ENCODE measurements around the gene WDR48. TPM values are rescaled to one million over a fixed set of nuclear protein-coding genes. Genes with fewer than 3 reads are reported as not detected.

Gene WDR48
- total and polyA plus RNA-seq, 2 experiments from 2014 or later: 27.2 to 54.3 TPM

DNA sequence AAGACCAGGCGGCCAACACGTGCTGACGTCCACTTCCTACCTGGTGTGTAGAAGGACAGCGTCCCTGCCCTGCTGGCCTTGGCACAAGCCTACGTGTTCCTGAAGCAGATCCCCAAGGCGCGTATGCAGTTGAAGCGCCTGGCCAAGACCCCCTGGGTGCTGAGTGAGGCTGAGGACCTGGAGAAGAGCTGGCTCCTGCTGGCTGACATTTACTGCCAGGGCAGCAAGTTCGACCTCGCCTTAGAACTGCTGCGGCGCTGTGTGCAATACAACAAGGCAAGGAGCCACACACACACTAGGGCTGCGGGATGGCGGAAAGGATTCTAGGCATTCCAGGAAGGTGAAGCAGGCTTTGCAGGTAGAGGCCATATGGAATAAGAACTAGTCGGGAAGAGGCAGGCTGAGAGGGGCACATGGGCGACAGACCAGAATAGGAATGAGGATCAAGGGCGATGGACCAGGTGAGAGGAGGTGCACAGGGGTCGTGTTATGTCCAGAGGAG lies 85.7 kb downstream of the WDR48 start:
- Histone ChIP-seq H3K4me1 (ENCODE audit: insufficient read depth) (no peaks in the 10 kb centered on the region), H3K9me2 (ENCODE audit: insufficient read depth) (no peaks in the 10 kb centered on the region), H3K79me2 (replicated peaks; ENCODE audit: insufficient read depth) (no peaks in the 10 kb centered on the region), H3K4me3 (no peak overlapping the region), H4K20me1 (replicated peaks; ENCODE audit: insufficient read depth) (no peaks in the 10 kb centered on the region; the same call in 1 of the 2 replicates), H3K27ac (ENCODE audit: low read depth) (no peak overlapping the region), H3K27me3 (ENCODE audit: insufficient read depth) (no peaks in the 10 kb centered on the region), H2AFZ (no peak overlapping the region), H3F3A (replicated peaks; ENCODE audit: low read depth) (no peaks in the 10 kb centered on the region), H3K36me3 (ENCODE audit: insufficient read depth) (no peaks in the 10 kb centered on the region), H3K4me2 (no peak overlapping the region)
- DNase-seq (ENCODE audit: low spot score) (no peak), ATAC-seq (no peak)
- H3K4me3 Mint-ChIP-seq: no peak overlapping the region
- TF ChIP-seq NANOG (IDR thresholded peaks at IDR 0.05; ENCODE audit: borderline replicate concordance) (no peak), ZNF114 (CRISPR knock-in tag; IDR thresholded peaks at IDR 0.05) (no peak), CREB1 (CRISPR knock-in tag; IDR thresholded peaks at IDR 0.05; ENCODE audit: low read depth) (no peak), CTCF (conservative IDR thresholded peaks at IDR 0.05; ENCODE audit: low read depth in 2 of 2) (no peak), EZH2 (IDR thresholded peaks at IDR 0.05; ENCODE audit: low read depth, unreplicated experiment) (no peak), REST (IDR thresholded peaks at IDR 0.05; ENCODE audit: unreplicated experiment) (no peak), JUNB (IDR thresholded peaks at IDR 0.05; ENCODE audit: unreplicated experiment) (no peak), ZNF331 (CRISPR knock-in tag; IDR thresholded peaks at IDR 0.05; ENCODE audit: low read depth) (no peak), STAT1 (IDR thresholded peaks at IDR 0.05; ENCODE audit: unreplicated experiment) (no peak), EZH2phosphoT487 (IDR thresholded peaks at IDR 0.05; ENCODE audit: unreplicated experiment) (no peak), POLR2AphosphoS5 (IDR thresholded peaks at IDR 0.05; ENCODE audit: low read depth) (no peak)
- TF ChIP-seq, protein P1, sequence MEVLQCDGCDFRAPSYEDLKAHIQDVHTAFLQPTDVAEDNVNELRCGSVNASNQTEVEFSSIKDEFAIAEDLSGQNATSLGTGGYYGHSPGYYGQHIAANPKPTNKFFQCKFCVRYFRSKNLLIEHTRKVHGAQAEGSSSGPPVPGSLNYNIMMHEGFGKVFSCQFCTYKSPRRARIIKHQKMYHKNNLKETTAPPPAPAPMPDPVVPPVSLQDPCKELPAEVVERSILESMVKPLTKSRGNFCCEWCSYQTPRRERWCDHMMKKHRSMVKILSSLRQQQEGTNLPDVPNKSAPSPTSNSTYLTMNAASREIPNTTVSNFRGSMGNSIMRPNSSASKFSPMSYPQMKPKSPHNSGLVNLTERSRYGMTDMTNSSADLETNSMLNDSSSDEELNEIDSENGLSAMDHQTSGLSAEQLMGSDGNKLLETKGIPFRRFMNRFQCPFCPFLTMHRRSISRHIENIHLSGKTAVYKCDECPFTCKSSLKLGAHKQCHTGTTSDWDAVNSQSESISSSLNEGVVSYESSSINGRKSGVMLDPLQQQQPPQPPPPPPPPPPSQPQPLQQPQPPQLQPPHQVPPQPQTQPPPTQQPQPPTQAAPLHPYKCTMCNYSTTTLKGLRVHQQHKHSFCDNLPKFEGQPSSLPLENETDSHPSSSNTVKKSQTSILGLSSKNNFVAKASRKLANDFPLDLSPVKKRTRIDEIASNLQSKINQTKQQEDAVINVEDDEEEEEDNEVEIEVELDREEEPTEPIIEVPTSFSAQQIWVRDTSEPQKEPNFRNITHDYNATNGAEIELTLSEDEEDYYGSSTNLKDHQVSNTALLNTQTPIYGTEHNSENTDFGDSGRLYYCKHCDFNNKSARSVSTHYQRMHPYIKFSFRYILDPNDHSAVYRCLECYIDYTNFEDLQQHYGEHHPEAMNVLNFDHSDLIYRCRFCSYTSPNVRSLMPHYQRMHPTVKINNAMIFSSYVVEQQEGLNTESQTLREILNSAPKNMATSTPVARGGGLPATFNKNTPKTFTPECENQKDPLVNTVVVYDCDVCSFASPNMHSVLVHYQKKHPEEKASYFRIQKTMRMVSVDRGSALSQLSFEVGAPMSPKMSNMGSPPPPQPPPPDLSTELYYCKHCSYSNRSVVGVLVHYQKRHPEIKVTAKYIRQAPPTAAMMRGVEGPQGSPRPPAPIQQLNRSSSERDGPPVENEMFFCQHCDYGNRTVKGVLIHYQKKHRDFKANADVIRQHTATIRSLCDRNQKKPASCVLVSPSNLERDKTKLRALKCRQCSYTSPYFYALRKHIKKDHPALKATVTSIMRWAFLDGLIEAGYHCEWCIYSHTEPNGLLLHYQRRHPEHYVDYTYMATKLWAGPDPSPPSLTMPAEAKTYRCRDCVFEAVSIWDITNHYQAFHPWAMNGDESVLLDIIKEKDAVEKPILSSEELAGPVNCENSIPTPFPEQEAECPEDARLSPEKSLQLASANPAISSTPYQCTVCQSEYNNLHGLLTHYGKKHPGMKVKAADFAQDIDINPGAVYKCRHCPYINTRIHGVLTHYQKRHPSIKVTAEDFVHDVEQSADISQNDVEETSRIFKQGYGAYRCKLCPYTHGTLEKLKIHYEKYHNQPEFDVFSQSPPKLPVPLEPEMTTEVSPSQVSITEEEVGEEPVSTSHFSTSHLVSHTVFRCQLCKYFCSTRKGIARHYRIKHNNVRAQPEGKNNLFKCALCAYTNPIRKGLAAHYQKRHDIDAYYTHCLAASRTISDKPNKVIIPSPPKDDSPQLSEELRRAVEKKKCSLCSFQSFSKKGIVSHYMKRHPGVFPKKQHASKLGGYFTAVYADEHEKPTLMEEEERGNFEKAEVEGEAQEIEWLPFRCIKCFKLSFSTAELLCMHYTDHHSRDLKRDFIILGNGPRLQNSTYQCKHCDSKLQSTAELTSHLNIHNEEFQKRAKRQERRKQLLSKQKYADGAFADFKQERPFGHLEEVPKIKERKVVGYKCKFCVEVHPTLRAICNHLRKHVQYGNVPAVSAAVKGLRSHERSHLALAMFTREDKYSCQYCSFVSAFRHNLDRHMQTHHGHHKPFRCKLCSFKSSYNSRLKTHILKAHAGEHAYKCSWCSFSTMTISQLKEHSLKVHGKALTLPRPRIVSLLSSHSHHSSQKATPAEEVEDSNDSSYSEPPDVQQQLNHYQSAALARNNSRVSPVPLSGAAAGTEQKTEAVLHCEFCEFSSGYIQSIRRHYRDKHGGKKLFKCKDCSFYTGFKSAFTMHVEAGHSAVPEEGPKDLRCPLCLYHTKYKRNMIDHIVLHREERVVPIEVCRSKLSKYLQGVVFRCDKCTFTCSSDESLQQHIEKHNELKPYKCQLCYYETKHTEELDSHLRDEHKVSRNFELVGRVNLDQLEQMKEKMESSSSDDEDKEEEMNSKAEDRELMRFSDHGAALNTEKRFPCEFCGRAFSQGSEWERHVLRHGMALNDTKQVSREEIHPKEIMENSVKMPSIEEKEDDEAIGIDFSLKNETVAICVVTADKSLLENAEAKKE (CRISPR knock-in tag; IDR thresholded peaks at IDR 0.05): no peak
- TF ChIP-seq, protein P2, sequence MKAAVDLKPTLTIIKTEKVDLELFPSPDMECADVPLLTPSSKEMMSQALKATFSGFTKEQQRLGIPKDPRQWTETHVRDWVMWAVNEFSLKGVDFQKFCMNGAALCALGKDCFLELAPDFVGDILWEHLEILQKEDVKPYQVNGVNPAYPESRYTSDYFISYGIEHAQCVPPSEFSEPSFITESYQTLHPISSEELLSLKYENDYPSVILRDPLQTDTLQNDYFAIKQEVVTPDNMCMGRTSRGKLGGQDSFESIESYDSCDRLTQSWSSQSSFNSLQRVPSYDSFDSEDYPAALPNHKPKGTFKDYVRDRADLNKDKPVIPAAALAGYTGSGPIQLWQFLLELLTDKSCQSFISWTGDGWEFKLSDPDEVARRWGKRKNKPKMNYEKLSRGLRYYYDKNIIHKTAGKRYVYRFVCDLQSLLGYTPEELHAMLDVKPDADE (IDR thresholded peaks at IDR 0.05): no peak
- H3K4me1 Mint-ChIP-seq: peaks cover 4% of the 10 kb centered on the region; the same call in 2 of the 3 replicates
- H3K27me3 Mint-ChIP-seq (ENCODE audit: insufficient read depth, low read depth, poor library complexity): peaks cover 4% of the 10 kb centered on the region
- H3K9me3 Mint-ChIP-seq: no peaks in the 10 kb centered on the region
- H3K36me3 Mint-ChIP-seq (ENCODE audit: low read depth): peaks cover 1% of the 10 kb centered on the region
- no peak overlapping the region for H3K27ac Mint-ChIP-seq

Data from GM23338 (cell line).